Neural progenitor cell (in vitro differentiated cells): ENCODE measurements around the gene CST11. TPM values are rescaled to one million over a fixed set of nuclear protein-coding genes. Genes with fewer than 3 reads are reported as not detected.

Source experiments
- DNase-seq: peaks from one replicate; pipeline ENCODE4 v3.0.0-alpha.2; 2016; ENCODE audit warnings: low spot score
- H2AFZ ChIP-seq: fragments of 200-600 bp; sonication (generic); replicated peaks from 2 replicates; pipeline ENCODE4 v1.6.1; 2016; ENCODE audit warnings: antibody characterized with exemption
- H3F3A ChIP-seq: fragments of 200-600 bp; sonication (generic); 2 replicates; pipeline ENCODE4 v1.6.1; 2016; ENCODE audit warnings: antibody characterized with exemption, low read depth
- H3K27ac ChIP-seq: fragments of 200-600 bp; sonication (generic); 2 replicates; pipeline ENCODE4 v1.5.1; 2016; ENCODE audit warnings: mild to moderate bottlenecking
- H3K27me3 ChIP-seq: fragments of 200-600 bp; sonication (generic); 2 replicates; pipeline ENCODE4 v1.6.1; 2016; ENCODE audit warnings: mild to moderate bottlenecking, moderate library complexity
- H3K36me3 ChIP-seq: fragments of 200-600 bp; sonication (generic); 2 replicates; pipeline ENCODE4 v1.5.1; 2016
- H3K4me1 ChIP-seq: fragments of 200-600 bp; sonication (generic); 2 replicates; pipeline ENCODE4 v1.6.1; 2016; ENCODE audit warnings: mixed run types
- H3K4me2 ChIP-seq: fragments of 200-600 bp; sonication (generic); 2 replicates; pipeline ENCODE4 v1.6.1; 2016
- H3K4me3 ChIP-seq: fragments of 200-600 bp; sonication (generic); 2 replicates; pipeline ENCODE4 v1.5.1; 2016
- H3K79me2 ChIP-seq: fragments of 200-600 bp; sonication (generic); 2 replicates; pipeline ENCODE4 v1.6.1; 2016; ENCODE audit warnings: low read depth
- H3K9ac ChIP-seq: fragments of 200-600 bp; sonication (generic); 2 replicates; pipeline ENCODE4 v1.6.1; 2016
- H3K9me3 ChIP-seq: fragments of 200-600 bp; sonication (generic); 2 replicates; pipeline ENCODE4 v1.5.1; 2016; ENCODE audit warnings: low read depth
- H4K20me1 ChIP-seq: fragments of 200-600 bp; sonication (generic); 2 replicates; pipeline ENCODE4 v1.6.1; 2016; ENCODE audit warnings: low read depth
- H3K27ac Mint-ChIP-seq: 3 replicates; pipeline ENCODE4 v1.8.0; 2021; ENCODE audit warnings: mixed read lengths
- H3K27me3 Mint-ChIP-seq: 2 replicates; pipeline ENCODE4 v1.8.0; 2022; ENCODE audit warnings: low read depth, mild to moderate bottlenecking, inconsistent platforms, moderate library complexity, mixed read lengths; ENCODE audit not compliant: insufficient read depth
- H3K36me3 Mint-ChIP-seq: 3 replicates; pipeline ENCODE4 v1.8.0; 2021; ENCODE audit warnings: mixed read lengths
- H3K4me1 Mint-ChIP-seq: 3 replicates; pipeline ENCODE4 v1.8.0; 2021; ENCODE audit warnings: mixed read lengths
- H3K4me3 Mint-ChIP-seq: 3 replicates; pipeline ENCODE4 v1.8.0; 2021; ENCODE audit warnings: mild to moderate bottlenecking, moderate library complexity, mixed read lengths
- H3K9me3 Mint-ChIP-seq: 3 replicates; pipeline ENCODE4 v1.8.0; 2020; ENCODE audit warnings: mixed read lengths
- EZH2 ChIP-seq: fragments of 200-600 bp; sonication (generic); IDR thresholded peaks from 2 replicates; pipeline ENCODE4 v1.6.1; 2017; ENCODE audit warnings: antibody characterized with exemption, mild to moderate bottlenecking, moderate library complexity
- EZH2phosphoT487 ChIP-seq: fragments of 200-600 bp; sonication (generic); IDR thresholded peaks from 2 replicates; pipeline ENCODE4 v1.6.1; 2017; ENCODE audit warnings: antibody characterized with exemption
- total RNA-seq: library from RNA; depleted of rRNA; stranded (reverse); fragments of >200 nt; gene quantifications from 2 replicates; pipeline ENCODE4 v1.2.3, GENCODE V29; 2015; ENCODE audit warnings: low replicate concordance
- TF ChIP-seq, protein P1 (sequence below): fragments of 200-600 bp; sonication (generic); IDR thresholded peaks from 2 replicates; pipeline ENCODE4 v1.5.1; 2017; ENCODE audit warnings: antibody characterized with exemption, mild to moderate bottlenecking

CST11 gene
- total RNA-seq, 1 donor from 2014 or later, result not detected

DNA sequence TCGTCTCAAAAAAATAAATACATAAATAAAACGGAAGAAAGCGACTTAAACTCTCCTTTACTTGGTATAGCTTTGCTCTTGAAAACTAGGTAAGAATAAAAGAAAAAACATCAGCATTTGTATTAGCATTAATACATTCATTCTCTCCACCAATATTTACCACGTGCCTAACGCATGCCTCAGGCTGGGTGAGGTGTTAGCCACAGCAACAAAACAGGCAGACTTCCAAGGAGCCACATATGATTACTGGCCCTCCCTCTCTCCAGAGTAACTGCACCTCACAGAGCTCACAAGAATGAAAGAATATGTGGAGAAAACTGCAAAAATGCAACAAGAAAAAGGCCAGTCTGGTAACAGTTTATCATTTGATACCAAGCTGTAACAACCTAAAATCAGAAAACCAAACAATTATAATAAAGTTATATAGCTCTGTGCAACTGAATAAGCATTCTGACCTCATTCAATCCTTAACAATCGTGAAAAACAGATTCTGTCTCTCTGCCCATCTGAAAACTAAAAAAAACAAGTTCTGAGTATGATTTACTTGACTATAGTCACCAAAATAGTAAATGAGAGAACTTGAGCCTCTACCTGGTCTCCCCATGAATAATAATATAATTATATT lies 36.6 kb downstream of the CST11 start:
- TF ChIP-seq, protein P1, sequence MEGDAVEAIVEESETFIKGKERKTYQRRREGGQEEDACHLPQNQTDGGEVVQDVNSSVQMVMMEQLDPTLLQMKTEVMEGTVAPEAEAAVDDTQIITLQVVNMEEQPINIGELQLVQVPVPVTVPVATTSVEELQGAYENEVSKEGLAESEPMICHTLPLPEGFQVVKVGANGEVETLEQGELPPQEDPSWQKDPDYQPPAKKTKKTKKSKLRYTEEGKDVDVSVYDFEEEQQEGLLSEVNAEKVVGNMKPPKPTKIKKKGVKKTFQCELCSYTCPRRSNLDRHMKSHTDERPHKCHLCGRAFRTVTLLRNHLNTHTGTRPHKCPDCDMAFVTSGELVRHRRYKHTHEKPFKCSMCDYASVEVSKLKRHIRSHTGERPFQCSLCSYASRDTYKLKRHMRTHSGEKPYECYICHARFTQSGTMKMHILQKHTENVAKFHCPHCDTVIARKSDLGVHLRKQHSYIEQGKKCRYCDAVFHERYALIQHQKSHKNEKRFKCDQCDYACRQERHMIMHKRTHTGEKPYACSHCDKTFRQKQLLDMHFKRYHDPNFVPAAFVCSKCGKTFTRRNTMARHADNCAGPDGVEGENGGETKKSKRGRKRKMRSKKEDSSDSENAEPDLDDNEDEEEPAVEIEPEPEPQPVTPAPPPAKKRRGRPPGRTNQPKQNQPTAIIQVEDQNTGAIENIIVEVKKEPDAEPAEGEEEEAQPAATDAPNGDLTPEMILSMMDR, result no peak
- TF ChIP-seq EZH2phosphoT487 (no peak), EZH2 (no peak)
- peaks cover 12% of the 10 kb centered on the region for H3K4me1 ChIP-seq
- no peak for DNase-seq
- Mint-ChIP-seq H3K27ac (no peak overlapping the region), H3K27me3 (no peaks in the 10 kb centered on the region), H3K4me3 (no peak overlapping the region), H3K36me3 (peaks cover 2% of the 10 kb centered on the region), H3K4me1 (peaks cover 17% of the 10 kb centered on the region), H3K9me3 (no peaks in the 10 kb centered on the region)
- peaks cover 100% of the 10 kb centered on the region for H3K79me2 ChIP-seq
- H3K36me3 ChIP-seq, result no peaks in the 10 kb centered on the region
- no peak overlapping the region for H3K9ac ChIP-seq
- H2AFZ ChIP-seq, result no peak overlapping the region
- H3K4me3 ChIP-seq, result no peak overlapping the region
- no peak overlapping the region for H3K4me2 ChIP-seq
- H3K27ac ChIP-seq, result no peak overlapping the region
- H3K9me3 ChIP-seq, result no peaks in the 10 kb centered on the region
- no peaks in the 10 kb centered on the region for H3K27me3 ChIP-seq
- H3F3A ChIP-seq, result no peaks in the 10 kb centered on the region
- peaks cover 82% of the 10 kb centered on the region for H4K20me1 ChIP-seq

DNA sequence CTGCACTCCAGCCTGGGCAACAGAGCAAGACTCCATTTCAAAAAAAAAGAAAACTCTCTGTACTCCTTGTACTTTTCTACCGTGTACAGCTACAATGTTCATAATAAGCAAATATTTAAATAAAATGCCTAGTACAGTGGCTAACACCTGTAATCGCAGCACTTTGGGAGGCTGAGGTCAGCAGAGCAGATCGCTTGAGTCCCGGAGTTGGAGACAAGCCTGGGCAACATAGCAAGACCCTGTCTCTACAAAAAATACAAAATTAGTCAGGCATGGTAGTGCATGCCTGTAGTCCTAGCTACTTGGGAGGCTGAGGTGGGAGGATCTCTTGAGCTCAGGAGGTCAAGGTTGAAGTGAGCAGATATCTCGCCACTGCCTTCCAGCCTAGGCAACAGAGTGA lies 37.1 kb downstream of the CST11 start:
- no peaks in the 10 kb centered on the region for H3K9me3 Mint-ChIP-seq
- Histone ChIP-seq H3K27ac (no peak overlapping the region), H2AFZ (no peak overlapping the region), H3K9me3 (no peaks in the 10 kb centered on the region), H3K4me3 (no peak overlapping the region), H3K79me2 (peaks cover 100% of the 10 kb centered on the region), H3K27me3 (no peaks in the 10 kb centered on the region), H4K20me1 (peaks cover 87% of the 10 kb centered on the region), H3K36me3 (no peaks in the 10 kb centered on the region), H3K4me1 (peaks cover 12% of the 10 kb centered on the region), H3F3A (no peaks in the 10 kb centered on the region), H3K9ac (no peak overlapping the region), H3K4me2 (no peak overlapping the region)
- no peak overlapping the region for H3K4me3 Mint-ChIP-seq
- no peak for DNase-seq
- no peak overlapping the region for H3K27ac Mint-ChIP-seq
- H3K27me3 Mint-ChIP-seq, result no peaks in the 10 kb centered on the region
- TF ChIP-seq EZH2 (no peak), EZH2phosphoT487 (no peak)
- TF ChIP-seq, protein P1, result no peak
- H3K4me1 Mint-ChIP-seq, result peaks cover 17% of the 10 kb centered on the region
- H3K36me3 Mint-ChIP-seq, result peaks cover 2% of the 10 kb centered on the region

DNA sequence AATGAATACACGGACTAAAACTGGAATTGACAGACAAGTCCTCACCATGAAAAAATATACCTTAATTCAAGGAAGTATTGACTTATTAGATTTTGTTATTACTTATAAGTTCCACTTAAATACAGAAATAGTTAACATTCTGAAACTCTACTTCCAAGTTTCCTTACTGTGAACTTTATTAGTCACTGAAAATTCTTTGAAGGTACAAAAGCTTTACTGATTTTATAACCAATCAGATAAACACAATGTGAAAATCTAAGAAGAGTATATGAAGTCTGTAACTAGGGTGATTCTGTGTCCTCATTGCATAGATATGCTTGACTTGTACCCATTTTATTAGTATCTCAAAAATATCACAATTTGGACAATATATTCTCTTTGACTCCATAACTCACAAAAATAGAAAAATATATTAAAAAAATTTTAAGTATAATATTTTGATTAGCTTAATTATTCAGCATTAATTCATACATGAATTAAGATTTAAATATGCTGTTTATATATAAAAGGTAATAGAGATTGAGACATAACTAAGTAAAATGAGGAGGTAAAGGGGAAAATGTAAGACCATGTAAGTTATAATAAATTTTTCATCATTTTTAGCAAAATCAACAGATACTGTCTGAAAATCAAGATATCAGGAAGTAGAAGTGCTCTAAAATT lies 38.0 kb downstream of the CST11 start:
- Mint-ChIP-seq H3K4me1 (peaks cover 12% of the 10 kb centered on the region), H3K27me3 (no peaks in the 10 kb centered on the region), H3K36me3 (peaks cover 2% of the 10 kb centered on the region), H3K27ac (no peak overlapping the region), H3K9me3 (no peaks in the 10 kb centered on the region), H3K4me3 (no peak overlapping the region)
- Histone ChIP-seq H3K79me2 (peaks cover 100% of the 10 kb centered on the region), H2AFZ (no peak overlapping the region), H3K27ac (no peak overlapping the region), H3K9me3 (no peaks in the 10 kb centered on the region), H3K4me2 (no peak overlapping the region), H4K20me1 (peaks cover 90% of the 10 kb centered on the region), H3K27me3 (no peaks in the 10 kb centered on the region), H3K4me3 (no peak overlapping the region), H3K36me3 (no peaks in the 10 kb centered on the region), H3F3A (no peaks in the 10 kb centered on the region), H3K4me1 (peaks cover 12% of the 10 kb centered on the region), H3K9ac (no peak overlapping the region)
- DNase-seq, result no peak
- TF ChIP-seq, protein P1, result no peak
- TF ChIP-seq EZH2phosphoT487, result no peak
- TF ChIP-seq EZH2, result no peak
